SK-N-DZ (cell line): ENCODE data around the gene ARHGAP15.

Source experiments
- DNase-seq: peaks from one replicate; pipeline ENCODE4 v3.0.0-alpha.2; 2015; ENCODE audit warnings: low spot score
- small RNA-seq, 2 experiments: library from RNA; depleted of rRNA; stranded (forward); fragments of <200 nt; gene quantifications; one replicate each; pipeline ENCODE3, GENCODE V24; 2014

ARHGAP15 gene

DNA sequence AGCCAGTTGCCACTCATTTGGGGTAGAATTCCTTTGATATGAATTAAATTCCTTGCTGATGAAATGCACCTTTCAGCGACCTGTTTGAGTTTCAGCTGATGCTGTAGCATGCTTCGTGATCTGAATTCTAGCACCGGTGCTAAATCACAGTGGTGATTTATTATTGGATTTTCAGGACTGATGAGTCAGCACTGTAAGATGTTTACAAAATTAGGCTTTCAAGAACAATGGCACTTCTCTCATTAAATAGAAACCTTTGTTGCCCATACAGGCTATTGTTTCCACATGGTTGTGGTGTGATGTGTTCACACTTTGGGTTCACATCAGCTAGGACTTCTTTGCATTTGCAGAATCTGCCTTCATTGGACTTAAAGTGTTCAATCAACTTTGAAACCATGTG is 687.7 kb downstream of the ARHGAP15 start:
- no peak for DNase-seq

Small RNA genes lying within 50 kb of the gene (small RNA-seq; reads per million reads assigned to genes)
- gene MTND4LP12, result 0 reads per million in 2 experiments
